B cell (primary cell): Measurements from ENCODE around the gene ATRAID.

Experiments used
- CTCF ChIP-seq: fragments of 200-600 bp; IDR thresholded peaks from one replicate; pipeline ENCODE4 v1.8.0; 2022; ENCODE audit warnings: antibody characterized with exemption, mild to moderate bottlenecking
- EZH2 ChIP-seq: IDR thresholded peaks from 2 replicates; pipeline ENCODE4 v1.6.1; 2012; ENCODE audit warnings: borderline replicate concordance, low read depth, mild to moderate bottlenecking, moderate library complexity, low read length; ENCODE audit not compliant: insufficient read depth, poor library complexity, severe bottlenecking

DNA sequence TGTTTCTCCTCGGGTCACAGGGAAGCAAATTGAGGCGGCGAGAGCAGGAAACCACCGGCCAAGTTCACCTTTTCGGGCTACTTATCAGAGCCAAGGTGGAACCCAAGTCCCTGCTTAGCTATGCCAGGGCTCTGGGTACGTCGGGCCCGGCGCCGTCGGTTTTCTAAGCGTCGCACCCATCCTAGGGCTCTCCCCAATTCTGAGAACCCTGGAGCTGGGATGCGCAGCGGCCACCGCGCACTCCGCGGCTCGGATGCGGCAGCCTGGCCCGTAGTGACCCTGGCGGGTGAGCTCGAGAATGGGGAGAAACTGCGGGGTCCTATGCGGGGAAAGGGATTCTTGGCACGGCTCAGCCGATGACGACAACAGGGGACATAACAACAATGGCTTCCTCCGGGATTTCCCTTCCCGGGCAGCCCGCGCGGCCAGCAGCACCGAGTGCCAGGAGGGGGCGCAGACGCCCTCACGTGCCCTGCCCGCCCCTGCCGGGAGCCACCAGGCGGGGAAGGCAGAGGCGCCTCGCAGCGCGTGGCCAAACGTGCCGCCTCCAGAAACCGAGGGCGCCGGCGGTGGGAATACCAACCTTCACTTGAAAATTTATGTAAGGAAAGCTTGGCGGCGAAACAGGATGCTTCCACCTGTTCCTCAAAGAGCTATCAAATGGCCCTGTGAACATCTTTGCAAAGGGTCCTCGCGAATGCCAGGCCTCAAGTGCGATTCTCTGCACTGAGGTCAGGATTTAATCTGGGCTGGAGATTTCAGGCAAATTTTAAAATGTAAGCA, 53.1 kb downstream of the ATRAID start:
- TF ChIP-seq CTCF (peak; percentile 68), EZH2 (no peak)
